ENCODE data around the gene TPCN2. TPM values are rescaled to one million over a fixed set of nuclear protein-coding genes. Genes with fewer than 3 reads are reported as not detected.

The TPCN2 gene
- total RNA-seq, 2 experiments from 2014 or later, result 21.4 to 22.1 TPM

Small RNA genes within 50 kb of the gene (microRNA-seq; reads per million reads assigned to microRNA genes)
- not detected for gene MIR3164

Other genes with a start within 250 kb of the TPCN2 start
- 10 to 100 TPM; 47.1 to 52.2 TPM for gene CPT1A, start 207.0 kb upstream of the TPCN2 start, total RNA-seq
- 10 to 100 TPM; 46.9 to 49.3 TPM for gene MRPL21, start 145.1 kb upstream of the TPCN2 start, total RNA-seq
- gene IGHMBP2, start 145.0 kb upstream of the TPCN2 start, total RNA-seq, result 10 to 100 TPM; 29.7 to 32.8 TPM
- gene MRGPRD, start 67.9 kb upstream of the TPCN2 start, total RNA-seq, result not detected
- not detected for gene MRGPRF, start 35.7 kb upstream of the TPCN2 start, total RNA-seq
- gene SMIM38, start 107.0 kb downstream of the TPCN2 start, total RNA-seq, result under 1 TPM; 0.25 to 0.31 TPM
- gene MYEOV, start 245.2 kb downstream of the TPCN2 start, total RNA-seq, result not detected

Measured in activated naive CD8-positive, alpha-beta T cell treated with anti-CD3 and anti-CD28 coated beads, Interleukin-2, amount 10 ng/mL, durations not matched to agents 7 days and 5 days (primary cell).